Measurements from ENCODE around the gene HDAC8.
"Not testable (repeated sequence)": the region's sequence is repeated elsewhere in the genome, so short reads cannot be mapped to it uniquely, and the experiment has no call there.

The HDAC8 gene

DNA sequence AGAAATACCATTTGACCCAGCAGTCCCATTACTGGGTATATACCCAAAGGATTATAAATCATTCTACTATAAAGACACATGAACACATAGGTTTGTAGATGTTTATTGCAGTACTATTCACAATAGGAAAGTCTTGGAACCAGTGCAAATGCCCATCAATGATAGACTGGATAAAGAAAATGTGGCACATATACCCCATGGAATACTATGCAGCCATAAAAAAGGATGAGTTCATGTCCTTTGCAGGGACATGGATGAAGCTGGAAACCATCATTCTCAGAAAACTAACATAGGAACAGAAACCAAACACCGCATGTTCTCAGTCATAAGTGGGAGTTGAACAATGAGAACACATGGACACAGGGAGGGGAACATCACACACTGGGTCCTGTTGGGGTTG is 123.6 kb downstream of the HDAC8 start:
- DNase-seq, result not testable (repeated sequence)

DNA sequence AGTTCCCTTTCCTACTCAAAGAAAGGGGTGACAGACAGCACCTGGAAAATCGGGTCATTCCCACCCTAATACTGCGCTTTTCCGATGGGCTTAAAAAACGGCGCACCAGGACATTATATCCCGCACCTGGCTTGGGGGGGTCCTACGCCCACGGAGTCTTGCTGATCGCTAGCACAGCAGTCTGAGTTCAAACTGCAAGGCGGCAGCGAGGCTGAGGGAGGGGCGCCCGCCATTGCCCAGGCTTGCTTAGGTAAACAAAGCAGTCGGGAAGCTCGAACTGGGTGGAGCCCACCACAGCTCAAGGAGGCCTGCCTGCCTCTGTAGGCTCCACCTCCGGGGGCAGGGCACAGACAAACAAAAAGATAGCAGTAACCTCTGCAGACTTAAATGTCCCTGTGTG is 131.9 kb downstream of the HDAC8 start:
- not testable (repeated sequence) for DNase-seq

DNA sequence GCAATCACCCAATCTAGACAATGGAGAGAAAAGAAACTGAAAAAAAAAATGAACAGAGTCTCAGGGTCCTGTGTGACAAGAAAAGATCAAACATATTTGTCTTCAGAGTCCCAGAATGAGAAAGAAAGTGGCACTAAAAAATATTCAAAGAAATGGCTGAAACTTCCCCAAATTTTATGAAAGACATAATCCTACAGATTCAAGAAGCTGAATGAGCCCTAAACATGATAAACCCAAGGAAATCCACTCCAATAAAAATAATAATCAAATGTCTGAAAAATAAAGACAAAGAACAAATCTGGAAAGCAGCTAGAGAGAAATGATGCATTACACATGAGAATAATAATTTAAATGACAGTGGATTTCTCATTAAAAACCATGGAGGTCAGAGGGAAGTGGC is 136.6 kb downstream of the HDAC8 start:
- DNase-seq, result no peak

DNA sequence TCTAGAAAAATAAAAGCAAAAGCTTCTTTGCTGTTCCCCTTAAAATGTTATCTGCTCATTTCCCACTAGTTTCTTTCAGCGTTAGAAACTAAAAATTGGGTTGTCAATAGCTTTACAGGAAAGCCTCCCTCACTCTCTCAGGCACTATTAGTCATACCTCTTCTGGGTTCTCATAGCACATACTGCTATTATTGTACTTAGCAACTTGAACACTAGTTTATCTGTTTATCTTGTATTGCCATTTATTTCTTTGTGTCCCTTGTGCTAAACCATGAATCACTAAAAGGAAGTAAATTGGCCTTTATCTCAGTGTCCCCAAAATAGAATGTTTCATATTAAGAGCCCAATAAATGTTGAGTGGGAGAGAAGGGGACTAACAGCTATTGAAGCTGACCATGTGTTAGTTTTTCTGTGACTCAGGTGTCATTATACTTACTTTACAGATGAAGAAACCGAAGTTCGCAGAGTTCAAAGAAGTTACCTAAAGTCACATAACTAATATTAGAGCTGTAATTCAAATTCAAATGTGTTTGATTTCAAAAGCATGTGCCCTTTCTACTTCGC is 142.2 kb downstream of the HDAC8 start:
- DNase-seq, result no peak

DNA sequence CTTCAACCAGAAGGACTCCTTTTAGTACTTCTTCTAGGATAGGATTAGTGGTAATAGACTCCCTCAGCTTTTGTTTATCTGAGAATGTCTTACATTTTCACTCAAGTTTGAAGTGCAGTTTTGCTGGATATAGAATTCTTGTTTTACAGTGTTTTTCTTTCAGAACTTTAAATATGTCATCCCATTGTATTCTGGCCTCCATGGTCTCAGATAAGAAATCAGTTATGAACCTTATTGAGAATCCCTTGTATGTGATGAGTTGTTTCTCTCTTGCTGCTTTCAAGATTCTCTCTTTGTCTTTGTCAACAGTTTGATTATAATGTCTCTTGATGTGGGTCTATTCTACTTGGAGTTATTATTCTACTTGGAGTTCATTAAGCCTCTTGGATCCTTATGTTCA is 150.8 kb downstream of the HDAC8 start:
- DNase-seq, result no peak

DNA sequence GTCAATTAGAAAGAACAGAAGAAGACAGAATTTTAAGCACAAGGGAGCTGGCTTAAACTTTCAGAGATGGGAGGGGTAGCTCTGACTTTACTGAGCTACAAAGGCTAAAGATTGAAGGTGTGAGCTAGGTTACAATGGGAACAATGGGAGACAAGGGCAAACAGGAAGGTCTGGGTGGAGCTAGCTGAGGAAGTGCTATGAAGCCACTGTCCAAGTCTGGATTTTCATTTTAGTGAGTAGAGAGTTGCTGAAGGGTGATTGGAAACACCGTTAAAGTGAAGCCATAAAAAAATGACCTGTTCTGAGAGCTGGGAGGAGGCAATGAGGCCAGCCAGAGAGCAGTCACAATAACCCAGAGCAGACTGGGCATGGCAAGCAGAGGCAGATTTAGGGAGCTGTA is 162.7 kb downstream of the HDAC8 start:
- DNase-seq, result no peak

DNA sequence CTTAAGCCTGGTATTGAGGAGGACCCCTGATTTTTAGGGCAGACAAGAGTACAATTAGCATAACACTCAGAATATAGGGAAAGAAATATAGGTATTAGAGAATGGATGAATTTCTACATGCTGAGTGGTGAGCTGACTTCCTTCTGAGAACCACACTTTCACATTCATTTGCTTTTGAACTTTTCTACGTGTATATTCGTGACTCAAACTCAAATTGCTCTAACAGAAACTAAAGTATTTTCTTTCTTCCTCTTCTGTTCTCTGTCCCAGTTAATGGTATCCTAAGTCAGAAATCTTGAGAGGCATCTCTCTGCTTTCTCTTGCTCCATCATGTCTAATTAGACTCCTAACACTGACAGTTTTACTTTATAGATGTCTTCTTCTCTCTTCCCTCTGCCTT is 163.8 kb downstream of the HDAC8 start:
- DNase-seq, result no peak

DNA sequence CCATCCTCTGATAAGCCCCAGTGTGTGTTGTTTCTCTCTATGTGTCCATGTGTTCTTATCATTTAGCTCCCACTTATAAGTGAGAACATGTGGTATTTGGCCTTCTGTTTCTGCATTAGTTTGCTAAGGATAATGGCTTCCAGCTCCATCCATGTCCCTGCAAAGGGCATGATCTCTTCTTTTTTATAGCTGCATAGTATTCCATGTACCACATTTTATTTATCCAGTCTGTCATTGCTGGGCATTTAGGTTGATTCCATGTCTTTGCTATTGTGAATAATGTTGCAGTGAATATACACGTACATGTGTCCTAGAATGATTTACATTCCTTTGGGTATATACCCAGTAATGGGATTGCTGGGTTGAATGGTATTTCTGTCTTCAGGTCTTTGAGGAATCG is 167.5 kb downstream of the HDAC8 start:
- DNase-seq, result not testable (repeated sequence)

DNA sequence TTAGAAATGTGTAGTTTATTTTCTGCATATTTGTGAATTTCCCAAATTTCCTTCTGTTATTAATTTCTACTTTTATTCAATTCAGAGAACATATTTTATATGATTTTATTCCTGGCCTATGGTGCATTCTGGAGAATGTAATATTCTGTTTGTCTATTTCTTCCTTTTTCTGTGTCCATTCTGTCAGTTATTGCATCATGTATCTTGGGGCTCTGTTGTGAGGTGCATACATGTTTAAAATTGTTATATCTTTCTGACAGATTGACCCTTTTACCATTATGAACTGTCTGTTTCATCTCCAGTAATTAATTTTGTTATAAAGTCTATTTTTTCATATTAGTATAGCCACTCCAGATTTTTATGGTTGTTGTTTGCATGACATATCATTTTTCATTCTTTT is 170.0 kb downstream of the HDAC8 start:
- no peak for DNase-seq

DNA sequence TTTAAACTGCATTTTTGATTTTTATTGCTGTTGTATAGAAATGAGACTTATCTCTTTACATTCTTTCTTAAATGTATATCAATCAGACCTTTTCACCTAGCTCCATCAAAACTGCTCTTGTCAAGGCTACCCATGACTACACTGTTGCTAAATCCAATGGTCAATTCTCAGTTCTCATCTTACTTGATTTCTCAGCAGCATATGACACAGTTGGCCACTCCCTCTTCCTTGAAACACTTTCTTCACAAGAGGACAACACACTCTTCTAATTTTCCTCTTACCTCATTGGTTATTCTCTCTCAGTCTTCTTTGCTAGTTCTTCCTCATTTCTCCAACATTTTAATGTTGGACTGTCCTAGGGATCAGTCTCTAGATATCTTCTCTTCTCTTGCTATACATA is 172.8 kb downstream of the HDAC8 start:
- no peak for DNase-seq

DNA sequence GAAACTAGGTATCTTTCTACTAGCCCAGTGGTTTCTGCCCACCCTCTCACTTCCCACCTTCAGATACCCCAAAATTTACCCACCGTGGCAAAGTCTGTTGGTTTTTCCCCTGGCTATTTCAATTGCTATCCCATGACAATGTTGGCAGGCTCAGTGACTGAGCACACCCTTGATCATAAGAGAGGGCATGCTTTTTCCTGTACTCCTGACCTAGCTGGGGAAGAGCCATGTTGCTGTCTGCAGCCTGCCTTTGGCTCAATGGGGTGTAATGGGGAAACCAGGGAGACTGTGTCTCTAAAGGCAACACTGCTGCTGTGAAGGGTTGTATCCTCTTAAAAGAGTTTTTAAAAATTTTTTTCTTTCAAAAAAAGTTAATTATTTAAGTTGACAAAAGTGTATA is 176.5 kb downstream of the HDAC8 start:
- DNase-seq, result no peak

DNA sequence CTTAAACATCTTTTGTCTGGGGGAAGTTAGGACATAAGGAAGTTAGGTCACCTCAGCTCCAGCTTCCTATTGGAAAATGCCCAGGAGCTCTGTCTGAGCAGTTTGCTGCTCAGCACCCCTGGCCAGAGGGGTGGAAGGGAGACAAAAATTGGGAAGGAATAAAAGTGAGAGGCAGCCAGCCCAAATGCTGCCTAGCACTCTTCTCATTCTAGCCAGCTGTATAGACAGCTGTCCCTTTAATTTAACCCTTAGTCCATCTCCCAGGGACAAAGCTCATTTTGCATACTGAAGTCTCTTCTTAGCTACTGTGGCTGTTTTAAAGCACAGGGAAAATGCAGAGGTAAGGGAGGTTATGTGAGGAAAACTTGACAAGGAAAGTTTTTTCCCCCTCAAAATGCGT is 177.4 kb downstream of the HDAC8 start:
- no peak for DNase-seq

DNA sequence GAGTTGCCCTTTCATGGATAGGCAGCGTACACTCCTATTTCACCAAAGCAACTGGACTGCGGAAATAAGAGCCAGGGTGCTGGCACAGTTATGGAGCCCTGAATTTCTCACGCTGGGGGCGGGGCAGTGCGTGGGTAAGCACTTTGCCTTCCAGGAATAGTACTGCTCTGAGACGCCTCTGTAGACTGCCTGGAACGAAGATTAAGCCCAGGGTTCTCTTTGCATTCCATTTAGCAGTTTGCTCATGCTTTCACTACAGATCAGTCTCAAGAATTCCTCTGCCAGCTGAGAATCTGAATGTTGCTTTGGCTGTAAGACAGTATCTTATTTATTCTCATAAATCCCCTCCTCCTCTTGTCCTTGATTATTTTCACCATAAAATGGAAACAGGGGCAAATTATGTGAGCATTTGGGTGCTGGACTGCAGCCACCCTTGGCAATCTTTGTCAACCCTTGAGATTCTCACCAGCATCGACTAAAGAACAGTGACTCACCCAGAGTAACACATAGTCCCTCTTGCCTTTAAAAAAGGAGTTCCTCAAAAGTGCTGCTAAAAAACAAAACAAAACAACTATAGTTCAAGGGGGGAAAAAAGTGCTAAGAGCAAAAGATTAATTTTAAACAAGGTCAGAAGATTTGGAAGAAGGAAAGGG is 178.0 kb downstream of the HDAC8 start:
- DNase-seq, result no peak

DNA sequence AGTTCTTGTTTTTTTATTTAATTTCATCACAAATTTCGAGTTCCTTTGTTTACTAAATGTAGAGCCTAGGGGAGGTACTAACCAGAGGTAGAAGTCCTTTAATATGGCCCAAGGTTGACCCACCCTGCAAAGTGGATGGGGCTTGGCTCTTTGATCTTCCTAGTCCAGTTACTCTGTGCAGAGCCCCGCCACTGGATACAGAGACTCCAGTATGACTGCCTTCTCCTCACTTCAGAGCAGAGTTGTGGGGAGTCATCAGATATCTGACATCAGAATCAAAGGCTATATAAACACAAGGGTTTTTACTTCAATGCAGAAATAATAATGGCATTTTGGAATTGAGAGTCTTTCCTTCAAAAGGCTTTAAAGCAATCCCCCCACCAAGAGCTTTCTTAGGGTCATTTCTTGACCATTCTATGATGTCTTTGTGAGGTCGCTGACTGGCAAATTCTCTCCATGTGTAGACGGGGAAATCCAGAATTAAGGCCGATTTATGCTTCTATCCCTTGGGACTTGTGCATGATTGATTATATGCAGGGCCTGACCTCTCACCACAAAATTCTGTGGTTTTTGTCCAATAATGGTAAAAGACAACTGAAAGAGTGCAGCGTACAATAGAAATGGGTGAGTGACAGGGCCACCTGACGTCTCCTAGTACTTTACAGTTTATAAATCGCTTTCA is 178.7 kb downstream of the HDAC8 start:
- DNase-seq, result no peak

DNA sequence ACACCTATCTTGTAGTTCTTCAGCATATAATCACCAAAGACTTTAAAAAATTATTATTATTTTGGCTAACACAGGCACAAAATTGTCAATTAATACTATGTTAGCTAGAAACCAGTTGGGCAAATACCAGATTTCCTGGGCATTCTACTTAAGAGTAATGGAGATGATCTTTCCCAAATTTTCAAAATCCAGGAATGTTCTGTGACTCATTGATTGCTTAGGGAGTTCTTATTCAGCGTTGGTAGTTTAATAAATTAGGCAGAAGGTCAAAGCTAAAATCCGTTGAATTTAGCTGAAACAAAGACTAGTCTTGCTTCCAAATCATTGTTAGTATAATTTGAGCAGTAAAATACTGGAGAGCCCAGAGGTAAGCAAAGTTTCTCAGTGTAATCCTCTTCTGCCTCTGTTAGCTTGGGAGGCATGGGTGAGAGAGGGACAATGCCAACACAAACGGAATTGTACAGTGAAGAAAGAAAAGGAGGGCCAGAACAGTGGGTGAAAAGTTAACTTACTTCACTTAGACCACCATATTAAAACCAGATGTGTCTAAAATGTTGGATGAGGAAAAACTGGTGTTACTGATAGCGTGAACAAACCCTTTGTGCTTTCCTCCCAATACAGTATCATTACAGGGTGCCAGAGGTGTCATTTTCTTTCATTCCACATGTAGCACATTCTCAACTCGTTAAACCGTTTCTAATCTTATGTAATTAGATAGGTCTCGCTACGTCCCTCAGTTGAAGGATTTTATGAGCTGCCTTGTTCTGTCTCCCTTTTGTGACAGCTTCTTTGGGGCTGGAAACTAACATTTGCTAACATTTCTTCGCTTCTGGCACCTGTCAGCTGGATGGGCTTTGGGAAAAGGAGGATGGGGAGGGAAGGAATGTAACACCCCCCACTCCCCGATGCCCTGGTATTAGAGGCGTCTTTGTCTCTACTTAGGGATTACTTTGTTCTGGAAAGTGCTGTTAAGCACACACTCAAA is 179.5 kb downstream of the HDAC8 start:
- DNase-seq, result no peak

DNA sequence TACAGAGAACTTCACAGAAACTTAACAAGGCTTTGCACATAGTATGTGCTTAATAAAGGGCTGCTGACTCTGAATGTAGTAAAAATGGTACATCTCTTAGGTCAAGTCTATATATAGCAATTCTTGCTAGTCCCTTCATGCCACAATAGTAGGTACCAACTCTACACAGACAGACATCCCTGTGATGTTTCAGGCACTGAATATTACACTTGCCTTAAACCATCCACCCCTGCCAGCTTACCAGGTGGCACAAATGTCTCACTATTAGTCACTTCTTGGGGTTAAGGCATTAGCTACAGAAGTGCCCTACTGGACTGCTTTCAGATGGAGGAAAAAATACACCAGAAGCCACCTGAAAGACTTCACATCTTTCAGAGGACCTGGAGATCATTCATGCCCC is 180.6 kb downstream of the HDAC8 start:
- DNase-seq, result no peak

DNA sequence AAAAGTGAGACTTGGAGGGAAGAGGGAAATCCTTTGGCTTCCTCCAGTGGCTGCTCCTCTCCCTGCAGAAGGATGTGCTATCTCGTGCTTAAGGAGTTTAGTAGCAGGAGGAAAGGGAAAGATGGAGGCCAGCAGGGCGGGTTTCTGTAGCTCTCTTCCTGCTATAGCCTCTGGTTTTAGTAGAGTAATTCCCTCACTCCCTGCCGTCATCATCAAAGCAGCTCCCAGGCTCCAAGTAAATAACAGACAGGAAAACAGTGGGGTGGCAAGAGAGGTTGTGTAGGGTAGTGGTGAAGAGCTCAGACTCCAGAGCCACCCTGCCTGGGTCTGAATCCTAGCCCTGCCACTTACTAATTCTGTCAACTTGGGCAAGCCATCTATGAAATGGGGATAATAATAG is 185.4 kb downstream of the HDAC8 start:
- no peak for DNase-seq

DNA sequence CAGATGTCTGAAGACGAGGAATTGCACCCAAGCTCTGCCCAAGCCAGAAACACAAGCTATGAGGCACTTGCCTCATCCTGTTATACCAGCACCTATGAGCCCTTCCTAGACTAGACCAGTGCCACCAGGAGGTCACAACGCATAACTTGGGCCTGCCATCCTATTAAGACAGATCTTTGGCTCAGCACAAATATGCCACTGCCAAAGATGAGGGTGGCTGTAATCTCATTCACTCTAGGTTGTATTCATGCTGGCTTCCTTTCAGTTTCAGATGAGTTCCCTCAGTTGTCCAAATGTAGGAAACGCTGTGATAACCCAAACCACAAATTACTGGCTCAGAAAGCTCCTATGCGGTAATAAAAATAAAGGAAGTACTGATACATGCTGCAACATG is 190.4 kb downstream of the HDAC8 start:
- no peak for DNase-seq

DNA sequence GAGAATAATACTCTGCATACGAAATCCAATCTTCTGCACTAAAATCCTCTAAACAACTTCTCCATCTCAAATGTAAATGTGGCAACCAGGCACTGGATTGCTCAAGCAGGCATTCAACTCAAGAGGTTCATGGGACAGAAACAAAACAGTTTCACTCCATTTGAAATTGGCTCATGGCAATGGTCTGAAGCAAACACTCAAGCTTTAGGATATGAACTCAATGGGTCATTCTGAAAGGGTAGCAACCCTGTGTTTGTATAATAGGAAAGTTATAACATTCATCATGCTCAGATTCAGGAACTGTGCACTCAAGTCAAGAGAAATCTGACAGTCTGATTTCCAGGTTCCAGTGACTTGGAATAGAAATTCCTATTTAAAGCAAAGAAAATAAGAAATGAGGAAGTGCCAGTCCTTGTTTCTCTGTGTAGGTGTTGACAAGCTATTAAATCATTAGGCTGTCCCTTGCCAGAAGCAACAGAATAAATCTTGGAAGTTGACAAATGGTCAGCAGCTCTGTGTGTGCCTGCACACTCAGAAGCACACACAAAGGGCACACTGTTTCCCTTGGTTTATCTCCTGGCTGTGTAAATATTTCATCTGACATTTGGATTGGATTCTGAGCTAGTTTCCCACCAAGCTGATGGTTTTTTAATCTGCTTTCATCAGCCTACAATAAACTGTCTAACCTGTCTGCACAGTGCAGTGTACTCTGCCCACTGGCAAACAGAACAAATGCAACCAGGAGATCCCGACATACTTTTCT is 191.0 kb downstream of the HDAC8 start:
- DNase-seq, result no peak

DNA sequence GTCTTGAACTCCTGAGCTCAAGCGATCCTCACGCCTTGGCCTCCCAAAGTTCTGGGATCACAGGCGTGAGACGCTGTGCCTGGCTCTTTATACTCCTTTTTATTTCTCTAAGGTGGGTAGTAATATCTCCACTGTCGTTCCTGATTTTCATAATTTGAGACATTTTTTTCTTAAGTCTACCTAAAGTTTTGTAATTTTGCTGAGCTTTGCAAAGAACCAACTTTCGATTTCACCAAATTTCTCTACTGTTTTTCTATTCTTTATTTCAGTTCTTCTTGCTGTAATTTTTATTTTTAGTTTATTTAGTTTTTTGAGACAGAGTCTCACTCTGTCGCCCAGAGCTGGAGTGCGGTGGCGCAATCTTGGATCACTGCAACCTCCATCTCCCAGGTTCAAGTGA is 196.5 kb downstream of the HDAC8 start:
- DNase-seq, result no peak

DNA sequence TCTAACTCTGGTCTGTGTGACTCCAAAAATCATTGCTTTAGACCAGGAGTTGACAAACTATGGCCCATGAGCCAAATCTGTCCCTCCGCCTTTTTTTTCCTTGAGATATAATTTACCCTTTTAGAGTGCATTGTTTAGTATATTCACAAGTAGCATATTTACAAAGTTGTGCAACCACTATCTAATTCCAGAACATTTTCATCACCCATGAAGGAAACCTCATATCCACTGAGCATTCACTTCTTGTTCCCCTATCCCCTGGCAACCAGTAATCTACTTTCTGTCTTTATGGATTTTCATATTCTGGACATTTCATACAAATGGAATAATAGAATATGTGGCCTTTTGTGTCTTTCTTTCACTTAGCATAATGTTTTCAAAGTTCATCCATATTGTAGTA is 199.5 kb downstream of the HDAC8 start:
- no peak for DNase-seq

DNA sequence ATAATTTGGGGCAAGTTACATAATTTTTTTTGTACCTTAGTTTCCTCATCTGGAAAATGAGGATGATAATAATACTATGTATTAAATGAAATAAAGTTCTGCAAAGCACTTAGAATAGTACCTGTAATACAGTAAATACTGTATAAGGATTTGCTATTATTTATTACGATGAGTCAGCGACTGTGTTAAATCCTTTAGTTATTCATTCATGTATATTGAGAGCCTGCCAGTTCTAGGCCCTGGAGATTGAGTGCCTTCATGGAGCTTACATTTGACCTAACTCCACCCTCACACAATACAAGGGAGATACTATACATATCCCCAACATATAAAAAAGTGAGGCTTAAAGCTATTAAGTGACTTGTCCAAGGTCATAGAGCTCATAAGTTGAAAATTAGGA is 199.9 kb downstream of the HDAC8 start:
- DNase-seq, result no peak

DNA sequence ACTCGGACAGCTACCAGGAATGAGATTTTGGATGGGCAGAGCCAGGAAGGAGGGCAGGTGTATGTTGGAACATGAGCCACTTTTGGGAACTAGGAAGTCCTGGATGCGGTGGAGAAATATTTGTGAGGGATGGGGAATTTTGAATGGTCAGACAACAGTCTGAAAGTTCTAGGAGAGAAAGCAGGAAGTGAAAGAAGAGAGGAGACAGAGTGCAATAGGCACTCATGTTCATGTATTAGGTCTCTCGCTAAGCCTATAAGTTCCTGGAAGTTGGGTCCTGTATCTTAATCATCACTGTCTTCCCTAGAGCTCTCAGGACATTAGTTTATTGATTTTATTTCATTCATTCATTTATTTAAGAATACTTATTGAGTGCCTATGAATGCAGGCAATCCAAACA is 201.2 kb downstream of the HDAC8 start:
- DNase-seq, result no peak
